Right atrium auricular region (tissue), 2 donors: ENCODE data around the gene CAMTA1. TPM values are rescaled to one million over a fixed set of nuclear protein-coding genes. Genes with fewer than 3 reads are reported as not detected.

Source experiments
- DNase-seq: peaks from one replicate; pipeline ENCODE4 v3.0.0-alpha.2; 2019; ENCODE audit warnings: low spot score
- H3K27ac ChIP-seq, 2 donors: fragments of 200-600 bp; sonication (generic); 1 replicate in 1 of 2; 2 replicates in 1 of 2; pipeline ENCODE4 v1.5.1; 2016 to 2019
- H3K27me3 ChIP-seq, 2 donors: fragments of 200-600 bp; sonication (generic); one replicate each; pipeline versions ENCODE4 v1.5.1 to v1.6.0; 2017 to 2019
- H3K36me3 ChIP-seq: fragments of 200-600 bp; sonication (generic); one replicate; pipeline ENCODE4 v1.5.1; 2016
- H3K4me1 ChIP-seq, 2 donors: fragments of 200-600 bp; sonication (generic); one replicate each; pipeline versions ENCODE4 v1.5.1 to v1.6.0; 2017 to 2019
- H3K4me3 ChIP-seq, 2 donors: fragments of 200-600 bp; sonication (generic); 1 replicate in 1 of 2; 2 replicates in 1 of 2; pipeline ENCODE4 v1.5.1; 2017 to 2019; ENCODE audit warnings: mild to moderate bottlenecking in 1 of 2, moderate library complexity in 1 of 2
- H3K9me3 ChIP-seq, 2 donors: fragments of 200-600 bp; sonication (generic); one replicate each; pipeline ENCODE4 v1.5.1; 2019
- CTCF ChIP-seq, 2 donors: fragments of 200-600 bp; sonication (generic); IDR thresholded peaks; one replicate each; pipeline ENCODE4 v1.5.1; 2019; ENCODE audit warnings: antibody characterized with exemption in 2 of 2
- total RNA-seq, 2 donors: library from RNA; depleted of rRNA; stranded (reverse); fragments of >200 nt; gene quantifications; one replicate each; pipeline ENCODE4 v1.1.0, GENCODE V29; 2016

CAMTA1 gene
- total RNA-seq, 2 donors from 2014 or later: 132 to 190 TPM

DNA sequence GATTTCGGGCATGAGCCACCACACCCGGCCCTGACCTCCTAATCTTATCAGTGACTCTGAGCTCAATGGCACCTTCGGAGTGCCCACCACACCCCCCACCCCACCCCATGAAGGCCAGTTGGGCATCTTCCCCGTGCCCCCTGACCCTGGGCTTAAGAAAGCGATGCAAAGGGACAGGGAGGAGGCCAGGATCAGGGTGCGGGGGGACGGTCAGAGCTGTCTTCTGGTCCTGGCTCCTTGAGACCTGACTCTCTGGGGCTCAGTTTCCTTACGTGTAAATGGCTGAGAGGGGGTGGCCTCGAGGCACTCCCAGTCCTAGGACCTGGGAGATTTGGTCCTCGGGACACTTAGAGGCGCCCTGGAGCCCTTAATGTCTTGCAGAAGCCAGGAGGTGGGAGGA lies 881.9 kb downstream of the CAMTA1 start:
- Histone ChIP-seq H3K9me3 (no peaks in the 10 kb centered on the region), H3K27ac (no peak overlapping the region), H3K4me3 (no peak overlapping the region), H3K36me3 (no peaks in the 10 kb centered on the region), H3K4me1 (peaks cover 0 to 10% of the 10 kb centered on the region in 2 donors), H3K27me3 (no peaks in the 10 kb centered on the region)
- DNase-seq: no peak
- no peak for TF ChIP-seq CTCF (IDR thresholded peaks at IDR 0.05)

DNA sequence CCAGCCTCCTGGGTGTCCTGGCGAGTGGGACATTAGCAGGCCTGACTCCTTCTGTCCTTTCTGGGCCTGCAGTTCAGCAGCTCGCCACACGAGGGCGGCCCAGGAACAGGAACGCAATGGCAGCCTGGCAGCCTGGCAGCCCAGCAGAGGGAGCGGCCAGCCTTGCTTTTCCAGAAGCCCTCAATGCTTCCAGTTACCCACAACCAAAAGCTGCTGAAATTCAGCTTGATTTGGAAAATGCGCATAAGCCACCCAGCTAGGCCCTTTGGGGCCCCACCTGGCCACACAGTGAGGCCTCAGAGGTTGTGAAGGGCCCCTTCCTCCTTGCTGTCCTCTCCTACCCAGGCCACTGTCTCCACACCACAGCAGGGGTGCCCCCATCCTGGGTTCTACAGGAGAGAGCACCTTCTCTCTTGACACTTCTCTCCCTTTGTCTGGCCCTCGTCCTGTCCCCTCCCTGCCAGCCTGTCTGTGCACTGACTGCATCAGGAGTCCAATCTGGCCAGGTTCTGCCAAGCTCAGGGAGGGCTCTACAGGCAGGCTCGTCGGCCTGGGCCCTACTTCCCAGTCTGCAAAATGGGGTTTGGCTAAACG lies 882.5 kb downstream of the CAMTA1 start:
- Histone ChIP-seq H3K27me3 (no peaks in the 10 kb centered on the region), H3K27ac (no peak overlapping the region), H3K9me3 (no peaks in the 10 kb centered on the region), H3K36me3 (no peaks in the 10 kb centered on the region), H3K4me1 (peaks cover 0 to 11% of the 10 kb centered on the region in 2 donors), H3K4me3 (no peak overlapping the region)
- TF ChIP-seq CTCF (IDR thresholded peaks at IDR 0.05): peak; percentile 99 to 100
- DNase-seq: peak; percentile 94

GRCh38 chr1:7669559-7670311 lies 884.5 kb downstream of the CAMTA1 start:
- TF ChIP-seq CTCF (IDR thresholded peaks at IDR 0.05): peak; percentile 67 to 90
- Histone ChIP-seq H3K9me3 (no peaks in the 10 kb centered on the region), H3K4me1 (peaks cover 0 to 17% of the 10 kb centered on the region in 2 donors), H3K27me3 (no peaks in the 10 kb centered on the region), H3K36me3 (no peaks in the 10 kb centered on the region), H3K27ac (no peak overlapping the region), H3K4me3 (peak overlapping the region in 1 of 2 donors; percentile 5)
- no peak for DNase-seq

DNA sequence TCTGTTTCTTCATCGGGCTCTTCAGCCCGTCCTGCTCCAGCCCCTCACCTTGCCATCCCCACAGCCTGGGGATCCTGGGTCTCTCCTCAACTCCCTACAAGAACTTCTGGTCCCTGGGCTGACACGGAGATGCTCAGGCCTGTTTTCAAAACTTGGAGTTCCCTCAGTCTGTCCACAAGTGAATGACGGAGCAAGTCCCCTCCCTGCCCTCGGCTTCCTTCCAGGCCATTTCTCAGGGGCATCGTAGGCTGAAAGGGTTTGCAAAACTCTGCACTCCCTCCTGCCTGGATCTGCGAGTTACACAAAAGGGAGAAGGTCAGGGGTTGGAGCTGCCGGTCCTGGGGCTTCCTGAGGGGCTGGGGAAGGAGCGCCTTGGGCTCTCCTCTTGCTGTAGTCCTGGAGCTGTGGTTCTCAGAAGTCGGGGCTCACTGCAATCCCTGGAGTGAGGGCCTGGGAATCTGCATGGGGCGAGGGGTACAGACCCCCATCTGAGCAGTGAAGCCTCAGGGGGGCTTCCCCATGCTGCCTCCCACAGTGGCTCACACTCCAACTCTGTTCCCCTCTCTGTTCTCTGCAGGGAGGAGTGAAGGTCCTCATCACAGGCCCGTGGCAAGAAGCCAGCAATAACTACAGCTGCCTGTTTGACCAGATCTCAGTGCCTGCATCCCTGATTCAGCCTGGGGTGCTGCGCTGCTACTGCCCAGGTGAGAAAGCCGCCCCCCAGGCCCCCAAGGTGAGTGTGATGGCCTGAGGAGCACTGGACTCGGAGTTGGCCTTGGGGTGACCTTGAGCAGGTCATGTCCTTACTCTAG lies 885.3 kb downstream of the CAMTA1 start:
- H3K4me3 ChIP-seq: no peak overlapping the region

DNA sequence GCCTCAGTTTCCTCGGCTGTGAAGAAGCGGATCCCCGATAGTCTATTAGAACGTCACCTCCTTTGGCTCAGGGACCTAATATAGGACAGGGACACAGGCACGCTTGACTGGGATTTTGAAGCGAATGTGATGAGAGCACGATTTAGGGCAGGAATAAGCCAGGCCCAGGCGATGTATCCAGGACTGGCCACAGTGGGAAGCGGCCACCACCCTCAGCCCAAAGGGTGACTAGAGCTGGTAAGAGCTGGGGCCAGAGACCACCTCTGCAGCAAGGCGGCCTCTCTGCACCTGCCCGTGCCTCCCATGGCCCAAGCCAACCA lies 885.9 kb downstream of the CAMTA1 start:
- no peak overlapping the region for H3K4me3 ChIP-seq
- no peak for TF ChIP-seq CTCF (IDR thresholded peaks at IDR 0.05)
- no peaks in the 10 kb centered on the region for H3K9me3 ChIP-seq
- H3K4me1 ChIP-seq: peaks cover 0 to 17% of the 10 kb centered on the region in 2 donors
- DNase-seq: no peak
- H3K27ac ChIP-seq: no peak overlapping the region
- H3K27me3 ChIP-seq: no peaks in the 10 kb centered on the region
- no peaks in the 10 kb centered on the region for H3K36me3 ChIP-seq

More for the DNA sequence above, 885.3 kb downstream of the CAMTA1 start:
- Histone ChIP-seq H3K4me1 (peaks cover 0 to 17% of the 10 kb centered on the region in 2 donors), H3K27ac (no peak overlapping the region), H3K27me3 (no peaks in the 10 kb centered on the region), H3K36me3 (no peaks in the 10 kb centered on the region), H3K9me3 (no peaks in the 10 kb centered on the region)
- peak; percentile 70 for DNase-seq
- no peak for TF ChIP-seq CTCF (IDR thresholded peaks at IDR 0.05)
